ENCODE results near the gene ZSWIM9. TPM values are rescaled to one million over a fixed set of nuclear protein-coding genes. Genes with fewer than 3 reads are reported as not detected.

The ZSWIM9 gene
- total RNA-seq, 1 experiment from 2014 or later = 5.5 TPM

DNA sequence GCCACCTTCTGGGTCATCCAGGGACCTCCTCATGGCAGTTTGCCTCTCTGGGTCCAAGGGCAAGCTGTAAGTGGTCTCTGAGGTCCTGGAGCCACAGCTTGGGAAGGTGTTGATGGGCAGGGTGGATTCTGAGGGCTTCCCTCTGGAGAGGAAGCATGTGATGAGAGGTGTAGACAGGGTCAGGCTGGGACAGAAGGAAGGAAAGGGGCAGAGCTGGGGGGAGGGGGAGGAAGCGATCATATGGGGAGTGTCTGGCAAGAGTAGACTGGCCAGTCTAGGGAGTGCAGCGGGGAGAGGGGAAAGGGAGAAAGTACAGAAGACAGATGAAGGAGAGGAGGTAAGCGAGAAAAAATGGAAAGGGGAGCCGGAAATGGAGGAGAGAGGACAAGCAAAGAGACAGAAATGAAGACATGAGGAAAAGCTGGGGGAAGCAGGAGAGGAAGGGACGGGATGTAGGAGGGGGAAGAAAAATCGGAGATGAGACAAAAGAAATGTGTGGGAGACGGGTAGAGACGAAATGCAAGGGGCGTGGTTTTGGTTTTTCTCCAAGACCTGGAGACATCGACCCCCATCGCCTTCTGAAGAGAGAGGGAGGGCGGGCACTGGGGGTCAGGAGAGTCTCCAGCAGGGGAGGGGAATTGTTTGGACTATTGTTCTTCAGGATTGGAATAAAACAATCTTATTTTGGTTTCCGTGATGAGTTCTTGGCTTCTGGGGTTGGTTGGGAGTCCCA, 26.6 kb downstream of the ZSWIM9 start:
- CTCF ChIA-PET = no interaction called here
- intact Hi-C loops (cut with micrococcal nuclease) = no loop called here
- H3K27ac Mint-ChIP-seq (ENCODE audit: low read depth, unreplicated experiment) = no peak overlapping the region

DNA sequence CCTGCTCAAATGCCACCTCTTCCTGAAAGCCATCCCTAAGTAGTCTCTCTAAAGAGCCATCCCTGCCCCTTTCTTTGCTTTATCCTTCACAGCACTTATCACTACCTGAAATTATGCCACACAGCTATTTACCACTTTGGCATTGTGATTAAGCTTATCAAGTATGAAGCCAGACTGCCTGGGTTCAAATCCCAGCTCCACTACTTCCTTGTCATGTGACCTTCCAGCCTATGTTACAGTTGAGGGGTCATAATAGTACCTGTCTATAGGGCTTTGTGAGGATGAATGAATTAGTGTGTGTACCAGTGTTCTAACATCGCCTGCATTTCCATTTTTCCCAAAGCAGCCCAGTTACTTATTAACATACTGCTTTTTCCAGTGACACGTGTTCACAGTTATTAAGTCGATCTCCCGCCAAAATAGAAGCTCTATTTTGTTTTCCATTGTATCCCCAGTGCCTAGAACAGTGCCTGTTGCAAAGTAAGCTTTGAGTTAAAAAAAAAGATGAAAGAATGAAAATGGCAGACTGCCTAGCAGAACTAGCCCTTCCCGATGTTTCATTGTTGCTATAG, 32.8 kb downstream of the ZSWIM9 start:
- Mint-ChIP-seq H3K9me3 (ENCODE audit: unreplicated experiment) (no peaks in the 10 kb centered on the region), H3K4me3 (ENCODE audit: unreplicated experiment) (no peak overlapping the region), H3K4me1 (ENCODE audit: insufficient read depth, unreplicated experiment) (no peaks in the 10 kb centered on the region), H3K27me3 (ENCODE audit: insufficient read depth, unreplicated experiment) (no peaks in the 10 kb centered on the region), H3K27ac (ENCODE audit: low read depth, unreplicated experiment) (no peak overlapping the region), H3K36me3 (ENCODE audit: insufficient read depth, unreplicated experiment) (no peaks in the 10 kb centered on the region)
- TF ChIP-seq, protein P1, sequence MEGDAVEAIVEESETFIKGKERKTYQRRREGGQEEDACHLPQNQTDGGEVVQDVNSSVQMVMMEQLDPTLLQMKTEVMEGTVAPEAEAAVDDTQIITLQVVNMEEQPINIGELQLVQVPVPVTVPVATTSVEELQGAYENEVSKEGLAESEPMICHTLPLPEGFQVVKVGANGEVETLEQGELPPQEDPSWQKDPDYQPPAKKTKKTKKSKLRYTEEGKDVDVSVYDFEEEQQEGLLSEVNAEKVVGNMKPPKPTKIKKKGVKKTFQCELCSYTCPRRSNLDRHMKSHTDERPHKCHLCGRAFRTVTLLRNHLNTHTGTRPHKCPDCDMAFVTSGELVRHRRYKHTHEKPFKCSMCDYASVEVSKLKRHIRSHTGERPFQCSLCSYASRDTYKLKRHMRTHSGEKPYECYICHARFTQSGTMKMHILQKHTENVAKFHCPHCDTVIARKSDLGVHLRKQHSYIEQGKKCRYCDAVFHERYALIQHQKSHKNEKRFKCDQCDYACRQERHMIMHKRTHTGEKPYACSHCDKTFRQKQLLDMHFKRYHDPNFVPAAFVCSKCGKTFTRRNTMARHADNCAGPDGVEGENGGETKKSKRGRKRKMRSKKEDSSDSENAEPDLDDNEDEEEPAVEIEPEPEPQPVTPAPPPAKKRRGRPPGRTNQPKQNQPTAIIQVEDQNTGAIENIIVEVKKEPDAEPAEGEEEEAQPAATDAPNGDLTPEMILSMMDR (IDR thresholded peaks at IDR 0.05; ENCODE audit: unreplicated experiment) = no peak
- ChIA-PET CTCF (interaction anchor here (0.7 to 2.6 kb wide), 5 partner anchors 9 to 240 kb away, joined by 3 to 14 read pairs (median 6); no protein-coding TSS in a partner anchor), POLR2A (interaction anchor here (0.7 to 2.4 kb wide), 18 partner anchors 9 to 1190 kb away, joined by 3 to 21 read pairs (median 6); partner anchors contain the start of genes CARD8, PLA2G4C, SYNGR4 and TMEM143)
- DNase-seq (ENCODE audit: unreplicated experiment) = no peak
- TSS peak; percentile 77 for BruUV-seq (replicated peaks)
- intact Hi-C loops (cut with micrococcal nuclease) = no loop called here

More for the DNA sequence above, 26.6 kb downstream of the ZSWIM9 start:
- no peaks in the 10 kb centered on the region for H3K27me3 Mint-ChIP-seq (ENCODE audit: insufficient read depth, unreplicated experiment)
- no peak for DNase-seq (ENCODE audit: unreplicated experiment)
- H3K4me3 Mint-ChIP-seq (ENCODE audit: unreplicated experiment) = no peak overlapping the region
- no TSS peak for BruUV-seq (replicated peaks)
- H3K9me3 Mint-ChIP-seq (ENCODE audit: unreplicated experiment) = no peaks in the 10 kb centered on the region
- POLR2A ChIA-PET = no interaction called here
- TF ChIP-seq, protein P1 (IDR thresholded peaks at IDR 0.05; ENCODE audit: unreplicated experiment) = no peak
- peaks cover 6% of the 10 kb centered on the region for H3K36me3 Mint-ChIP-seq (ENCODE audit: insufficient read depth, unreplicated experiment)
- no peaks in the 10 kb centered on the region for H3K4me1 Mint-ChIP-seq (ENCODE audit: insufficient read depth, unreplicated experiment)

GRCh38 chr19:48203794-48204628, 33.5 kb downstream of the ZSWIM9 start:
- H3K9me3 Mint-ChIP-seq (ENCODE audit: unreplicated experiment) = no peaks in the 10 kb centered on the region
- peak; percentile 97 for DNase-seq (ENCODE audit: unreplicated experiment)
- H3K27me3 Mint-ChIP-seq (ENCODE audit: insufficient read depth, unreplicated experiment) = no peaks in the 10 kb centered on the region
- TF ChIP-seq, protein P1 (IDR thresholded peaks at IDR 0.05; ENCODE audit: unreplicated experiment) = no peak
- intact Hi-C loops (cut with micrococcal nuclease) = no loop called here
- TSS peak; percentile 93 for BruUV-seq (replicated peaks)
- no peaks in the 10 kb centered on the region for H3K4me1 Mint-ChIP-seq (ENCODE audit: insufficient read depth, unreplicated experiment)
- no peaks in the 10 kb centered on the region for H3K36me3 Mint-ChIP-seq (ENCODE audit: insufficient read depth, unreplicated experiment)
- no peak overlapping the region for H3K4me3 Mint-ChIP-seq (ENCODE audit: unreplicated experiment)
- CTCF ChIA-PET = interaction anchor here (0.5 to 2.6 kb wide), 6 partner anchors 9 to 240 kb away, joined by 3 to 14 read pairs (median 6); no protein-coding TSS in a partner anchor
- POLR2A ChIA-PET = interaction anchor here (0.6 to 2.4 kb wide), 19 partner anchors 8 to 1189 kb away, joined by 3 to 21 read pairs (median 5); partner anchors contain the start of genes CARD8, PLA2G4C, SYNGR4 and TMEM143
- no peak overlapping the region for H3K27ac Mint-ChIP-seq (ENCODE audit: low read depth, unreplicated experiment)
